HUES48 (cell line): Measurements from ENCODE around the gene SGSM2.

Source experiments
- H3K27ac ChIP-seq: one replicate; pipeline ENCODE4 v1.7.0; 2013; ENCODE audit warnings: low read depth, low read length, inconsistent platforms
- H3K27me3 ChIP-seq: 2 replicates; pipeline ENCODE4 v1.6.1; 2013; ENCODE audit warnings: mild to moderate bottlenecking, low read length; ENCODE audit not compliant: control insufficient read depth, insufficient read depth
- H3K36me3 ChIP-seq: 2 replicates; pipeline ENCODE4 v1.6.1; 2013; ENCODE audit warnings: low read length; ENCODE audit not compliant: control insufficient read depth, insufficient read depth
- H3K4me1 ChIP-seq: 2 replicates; pipeline ENCODE4 v1.6.1; 2013; ENCODE audit warnings: mild to moderate bottlenecking, low read length; ENCODE audit not compliant: control insufficient read depth, insufficient read depth
- H3K4me3 ChIP-seq: 2 replicates; pipeline ENCODE4 v1.5.1; 2013; ENCODE audit warnings: mild to moderate bottlenecking, low read depth, low read length
- H3K9ac ChIP-seq: 2 replicates; pipeline ENCODE4 v1.6.1; 2013; ENCODE audit warnings: mild to moderate bottlenecking, low read depth, low read length, moderate library complexity
- H3K9me3 ChIP-seq: 2 replicates; pipeline ENCODE4 v1.6.1; 2013; ENCODE audit warnings: low read length; ENCODE audit not compliant: control insufficient read depth, insufficient read depth

The SGSM2 gene

DNA sequence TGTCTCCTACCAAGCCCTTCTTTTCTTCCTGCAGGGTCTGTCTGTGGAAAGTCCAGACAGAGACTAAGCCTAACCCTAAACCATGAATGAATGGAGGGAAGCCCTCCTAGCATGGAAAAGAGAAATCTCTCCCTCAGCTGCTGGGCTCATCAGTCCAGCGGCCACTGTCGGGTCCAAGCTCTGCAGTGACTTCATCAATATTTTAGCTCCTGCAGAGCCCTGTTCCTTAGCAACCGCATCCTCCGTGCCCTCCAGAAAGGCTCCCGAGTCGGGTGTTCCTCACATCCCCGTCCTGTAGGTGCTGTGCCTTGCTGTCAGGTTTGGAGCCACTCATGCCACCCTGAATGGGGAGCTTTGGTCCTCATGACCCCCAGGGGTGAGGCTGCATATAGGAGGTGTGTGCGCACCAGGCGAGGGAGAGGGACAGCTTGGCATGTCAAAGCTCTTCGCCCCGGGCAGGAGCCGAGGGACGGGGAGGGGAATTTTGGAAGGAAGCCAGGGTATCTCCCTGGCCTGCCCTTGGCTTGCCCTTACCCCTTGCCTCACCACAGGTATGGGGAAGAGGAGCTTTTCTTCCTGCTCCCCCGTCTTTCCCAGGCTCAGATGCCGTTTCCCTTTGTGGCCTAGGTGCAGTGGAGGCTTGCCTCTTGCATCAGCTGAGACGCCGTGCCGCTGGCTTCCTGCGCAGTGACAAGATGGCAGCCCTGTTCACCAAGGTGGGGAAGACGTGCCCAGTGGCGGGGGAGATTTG is 23.9 kb downstream of the SGSM2 start:
- Histone ChIP-seq H3K9me3 (no peaks in the 10 kb centered on the region), H3K4me1 (no peaks in the 10 kb centered on the region), H3K9ac (no peak overlapping the region), H3K27me3 (no peaks in the 10 kb centered on the region), H3K27ac (no peak overlapping the region), H3K4me3 (no peak overlapping the region), H3K36me3 (peaks cover 32% of the 10 kb centered on the region)

DNA sequence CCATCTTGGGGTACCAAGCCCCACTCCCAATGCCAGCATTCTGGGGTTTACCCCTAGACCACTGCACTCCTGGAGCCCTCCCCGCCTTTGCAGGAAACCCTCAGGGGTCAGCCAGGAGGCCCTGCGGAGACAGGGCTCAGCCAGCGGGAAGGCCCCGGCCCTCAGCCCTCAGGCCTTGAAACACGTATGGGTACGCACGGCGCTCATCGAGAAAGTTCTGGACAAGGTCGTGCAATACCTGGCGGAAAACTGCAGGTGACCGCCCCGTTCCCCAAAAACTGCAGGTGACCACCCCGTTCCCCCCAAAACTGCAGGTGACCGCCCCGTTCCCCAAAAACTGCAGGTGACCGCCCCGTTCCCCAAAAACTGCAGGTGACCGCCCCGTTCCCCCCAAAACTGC is 24.7 kb downstream of the SGSM2 start:
- Histone ChIP-seq H3K36me3 (peaks cover 38% of the 10 kb centered on the region), H3K9ac (no peak overlapping the region), H3K4me3 (no peak overlapping the region), H3K27ac (no peak overlapping the region), H3K9me3 (no peaks in the 10 kb centered on the region), H3K27me3 (no peaks in the 10 kb centered on the region), H3K4me1 (no peaks in the 10 kb centered on the region)

DNA sequence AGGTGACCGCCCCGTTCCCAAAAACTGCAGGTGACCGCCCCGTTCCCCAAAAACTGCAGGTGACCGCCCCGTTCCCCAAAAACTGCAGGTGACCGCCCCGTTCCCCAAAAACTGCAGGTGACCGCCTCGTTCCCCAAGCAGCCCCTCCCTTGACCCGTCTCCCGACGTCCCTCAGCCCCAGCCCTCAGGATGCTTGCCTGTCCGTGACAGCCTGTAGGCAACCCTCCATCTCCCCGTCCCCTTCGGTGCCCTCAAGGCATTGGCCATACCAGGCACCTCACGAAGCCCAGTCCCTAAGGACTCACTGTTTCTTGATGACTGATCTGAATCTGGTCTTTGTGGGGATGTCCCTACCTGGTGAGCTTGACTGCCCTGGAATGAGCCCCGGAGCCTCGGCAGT is 25.1 kb downstream of the SGSM2 start:
- Histone ChIP-seq H3K36me3 (peaks cover 38% of the 10 kb centered on the region), H3K4me1 (no peaks in the 10 kb centered on the region), H3K4me3 (no peak overlapping the region), H3K9ac (no peak overlapping the region), H3K27ac (no peak overlapping the region), H3K9me3 (no peaks in the 10 kb centered on the region), H3K27me3 (no peaks in the 10 kb centered on the region)

DNA sequence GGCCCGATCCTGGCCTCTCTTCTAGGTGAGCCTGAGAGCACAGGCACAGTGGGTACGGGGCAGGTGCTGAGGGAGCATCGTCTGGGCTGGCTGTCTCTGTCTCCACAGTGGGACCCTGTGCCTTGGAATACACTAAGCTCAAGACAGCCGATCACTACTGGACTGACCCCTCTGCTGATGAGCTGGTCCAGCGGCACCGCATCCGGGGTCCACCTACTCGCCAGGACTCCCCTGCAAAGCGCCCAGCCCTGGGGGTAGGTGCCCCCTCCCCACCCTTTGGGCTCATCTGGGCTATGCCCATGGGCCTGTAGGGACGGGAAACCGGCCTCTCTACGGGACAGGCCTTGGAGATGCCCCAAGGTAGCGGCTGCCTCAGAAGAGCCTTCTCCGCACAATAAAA is 25.6 kb downstream of the SGSM2 start:
- H3K4me3 ChIP-seq: no peak overlapping the region
- no peaks in the 10 kb centered on the region for H3K4me1 ChIP-seq
- H3K9ac ChIP-seq: no peak overlapping the region
- H3K36me3 ChIP-seq: peaks cover 38% of the 10 kb centered on the region
- H3K27ac ChIP-seq: no peak overlapping the region
- no peaks in the 10 kb centered on the region for H3K9me3 ChIP-seq
- no peaks in the 10 kb centered on the region for H3K27me3 ChIP-seq

DNA sequence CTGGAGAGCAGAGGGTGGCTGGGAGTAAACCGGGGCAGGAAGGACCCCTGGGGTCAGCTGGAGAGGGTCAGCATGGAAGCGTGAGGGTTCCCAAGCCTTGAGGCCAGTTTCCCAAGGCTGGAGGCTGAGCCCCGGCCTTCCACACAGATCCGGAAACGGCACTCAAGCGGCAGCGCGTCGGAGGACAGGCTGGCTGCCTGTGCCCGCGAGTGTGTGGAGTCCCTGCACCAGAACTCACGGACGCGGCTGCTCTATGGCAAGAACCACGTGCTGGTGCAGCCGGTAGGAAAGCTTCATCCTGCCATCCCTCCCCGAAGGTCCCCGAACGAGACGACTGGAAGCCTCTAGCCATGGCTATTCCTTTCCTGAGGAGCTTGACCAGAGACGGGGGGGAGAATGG is 26.0 kb downstream of the SGSM2 start:
- no peaks in the 10 kb centered on the region for H3K4me1 ChIP-seq
- no peak overlapping the region for H3K27ac ChIP-seq
- peaks cover 38% of the 10 kb centered on the region for H3K36me3 ChIP-seq
- no peaks in the 10 kb centered on the region for H3K9me3 ChIP-seq
- H3K4me3 ChIP-seq: no peak overlapping the region
- no peaks in the 10 kb centered on the region for H3K27me3 ChIP-seq
- H3K9ac ChIP-seq: no peak overlapping the region

DNA sequence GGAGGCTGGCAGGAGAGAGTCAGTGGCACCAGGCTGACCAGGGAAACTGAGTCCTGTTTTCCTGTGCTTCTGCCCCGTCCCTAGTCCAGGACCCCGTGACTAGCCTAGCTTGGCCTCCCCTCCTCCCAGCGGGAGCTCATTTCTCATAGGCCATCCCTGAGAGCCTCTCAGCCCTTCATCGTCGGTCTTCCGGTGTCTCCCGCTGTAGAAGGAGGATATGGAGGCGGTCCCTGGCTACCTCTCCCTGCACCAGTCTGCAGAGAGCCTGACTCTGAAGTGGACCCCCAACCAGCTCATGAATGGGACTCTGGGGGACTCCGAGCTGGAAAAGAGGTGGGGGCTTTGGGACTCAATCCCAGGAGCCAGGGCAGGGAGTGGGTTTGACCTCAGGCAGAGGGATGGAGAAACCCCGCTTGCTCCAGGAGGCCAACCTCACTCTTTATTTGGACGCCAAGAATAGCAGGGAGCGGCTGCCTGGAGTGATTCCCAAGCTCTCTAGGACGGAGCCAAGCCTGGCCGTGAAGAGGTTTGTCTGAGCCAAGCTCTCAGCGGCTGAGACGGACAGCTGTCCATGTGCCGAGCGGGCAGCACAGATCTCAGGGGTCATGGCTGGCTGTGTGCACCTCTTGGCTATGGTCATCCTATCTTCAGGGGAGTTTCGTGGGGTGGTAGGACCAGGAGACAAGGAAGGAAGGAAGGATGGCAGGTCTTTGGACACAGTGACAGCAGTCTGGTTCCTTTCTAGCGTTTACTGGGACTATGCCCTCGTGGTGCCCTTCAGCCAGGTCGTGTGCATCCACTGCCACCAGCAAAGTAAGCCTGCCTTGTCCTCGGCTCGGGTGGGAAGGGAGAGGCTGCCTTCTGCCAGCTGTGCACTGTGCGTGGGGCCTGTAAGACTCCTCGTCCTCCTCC is 26.8 kb downstream of the SGSM2 start:
- peaks cover 38% of the 10 kb centered on the region for H3K36me3 ChIP-seq
- H3K27me3 ChIP-seq: no peaks in the 10 kb centered on the region
- no peaks in the 10 kb centered on the region for H3K4me1 ChIP-seq
- no peaks in the 10 kb centered on the region for H3K9me3 ChIP-seq
- no peak overlapping the region for H3K4me3 ChIP-seq
- no peak overlapping the region for H3K9ac ChIP-seq
- H3K27ac ChIP-seq: no peak overlapping the region

DNA sequence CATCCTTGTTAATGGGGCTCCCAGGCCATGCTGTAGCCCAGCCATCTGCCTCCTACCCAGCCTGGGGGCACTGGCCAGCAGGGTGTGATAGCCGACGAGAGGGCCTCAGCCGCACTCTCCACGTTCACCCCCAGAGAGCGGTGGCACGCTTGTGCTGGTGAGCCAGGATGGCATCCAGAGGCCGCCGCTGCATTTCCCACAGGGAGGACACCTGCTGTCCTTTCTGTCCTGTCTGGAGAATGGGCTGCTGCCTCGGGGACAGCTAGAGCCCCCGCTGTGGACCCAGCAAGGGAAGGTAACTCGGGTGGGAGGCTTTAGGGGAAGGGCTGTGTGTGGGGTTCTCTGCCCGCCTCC is 27.4 kb downstream of the SGSM2 start:
- Histone ChIP-seq H3K27me3 (no peaks in the 10 kb centered on the region), H3K9ac (no peak overlapping the region), H3K27ac (no peak overlapping the region), H3K9me3 (no peaks in the 10 kb centered on the region), H3K4me1 (no peaks in the 10 kb centered on the region), H3K4me3 (no peak overlapping the region), H3K36me3 (peaks cover 36% of the 10 kb centered on the region)

DNA sequence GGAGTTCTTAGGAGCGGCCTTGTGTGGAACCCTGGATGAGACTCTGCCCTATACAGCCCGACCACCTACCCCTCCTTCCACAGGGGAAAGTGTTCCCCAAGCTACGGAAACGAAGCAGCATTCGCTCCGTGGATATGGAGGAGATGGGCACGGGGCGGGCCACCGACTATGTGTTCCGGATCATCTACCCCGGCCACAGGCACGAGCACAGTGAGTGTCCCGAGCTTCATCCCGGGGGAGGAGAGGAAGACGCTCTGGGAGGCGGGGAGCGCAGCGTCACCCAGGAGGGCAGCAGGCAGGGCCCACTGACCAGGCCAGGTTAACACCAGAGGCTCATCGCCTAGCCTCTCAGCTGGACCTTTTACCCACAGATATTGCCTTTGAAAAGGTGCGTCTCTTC is 27.8 kb downstream of the SGSM2 start:
- no peak overlapping the region for H3K27ac ChIP-seq
- H3K4me3 ChIP-seq: no peak overlapping the region
- peaks cover 2% of the 10 kb centered on the region; the same call in 1 of the 2 replicates for H3K4me1 ChIP-seq
- no peaks in the 10 kb centered on the region for H3K27me3 ChIP-seq
- no peaks in the 10 kb centered on the region for H3K9me3 ChIP-seq
- H3K36me3 ChIP-seq: peaks cover 35% of the 10 kb centered on the region
- no peak overlapping the region for H3K9ac ChIP-seq

DNA sequence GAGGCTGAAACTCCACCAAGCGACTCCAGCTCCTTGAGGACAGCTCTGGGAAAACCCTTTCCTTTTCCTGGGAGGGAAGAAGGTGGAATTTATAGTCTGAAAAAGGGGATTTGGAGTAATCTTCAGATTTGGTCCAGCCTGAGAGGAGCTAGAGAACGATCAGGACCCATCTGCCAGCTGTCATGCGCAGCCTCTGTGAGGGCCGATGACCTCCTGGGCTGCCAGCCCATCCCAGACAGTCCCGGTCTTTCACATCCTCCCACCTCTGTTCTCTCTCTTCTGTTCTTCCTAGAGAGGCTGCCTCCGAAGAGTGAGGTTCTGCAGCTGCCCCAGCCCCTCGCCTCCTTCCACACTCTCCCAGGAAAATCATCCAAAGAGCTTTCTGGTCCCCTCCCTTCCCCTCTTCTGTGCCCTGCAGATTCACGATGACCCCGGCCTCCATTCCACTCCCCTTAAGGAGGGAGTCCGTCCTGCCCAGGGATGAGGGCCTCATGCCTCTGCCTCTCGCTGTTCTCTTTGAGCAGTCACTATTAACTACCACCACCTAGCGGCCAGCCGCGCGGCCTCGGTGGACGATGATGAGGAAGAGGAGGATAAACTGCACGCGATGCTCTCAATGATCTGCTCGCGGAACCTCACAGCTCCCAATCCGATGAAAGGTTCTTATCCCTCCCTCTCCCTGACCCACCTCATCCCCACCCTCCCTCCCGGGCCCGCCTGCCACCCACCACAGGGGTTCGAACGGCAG is 29.6 kb downstream of the SGSM2 start:
- H3K9ac ChIP-seq: no peak overlapping the region
- peaks cover 38% of the 10 kb centered on the region for H3K36me3 ChIP-seq
- H3K9me3 ChIP-seq: no peaks in the 10 kb centered on the region
- H3K27me3 ChIP-seq: no peaks in the 10 kb centered on the region
- H3K4me3 ChIP-seq: no peak overlapping the region
- peaks cover 2% of the 10 kb centered on the region; the same call in 1 of the 2 replicates for H3K4me1 ChIP-seq
- H3K27ac ChIP-seq: no peak overlapping the region

DNA sequence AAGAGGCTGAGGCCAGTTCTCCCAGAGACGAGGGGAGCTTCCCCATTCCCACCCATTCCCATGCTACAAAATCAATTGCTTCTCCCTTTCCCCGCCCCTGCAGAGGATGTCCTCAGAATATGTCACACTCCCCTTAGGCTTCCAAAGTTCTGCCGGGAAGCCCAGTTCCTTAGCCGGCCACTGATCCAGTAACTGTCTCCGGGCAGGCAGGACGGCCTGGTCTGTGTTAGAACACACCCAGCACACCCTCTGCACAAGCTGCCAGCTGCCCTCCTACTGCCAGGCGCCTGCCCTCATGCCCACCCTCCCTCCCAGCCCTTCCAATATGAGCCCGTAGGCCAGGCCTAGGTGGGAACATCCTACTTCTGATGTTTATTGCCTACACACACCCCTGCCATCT is 31.1 kb downstream of the SGSM2 start:
- H3K36me3 ChIP-seq: peaks cover 37% of the 10 kb centered on the region
- H3K27ac ChIP-seq: no peak overlapping the region
- H3K9ac ChIP-seq: no peak overlapping the region
- no peaks in the 10 kb centered on the region for H3K9me3 ChIP-seq
- H3K4me3 ChIP-seq: no peak overlapping the region
- H3K27me3 ChIP-seq: no peaks in the 10 kb centered on the region
- H3K4me1 ChIP-seq: peaks cover 2% of the 10 kb centered on the region; the same call in 1 of the 2 replicates
